Measurements from ENCODE around the gene CPSF6. TPM values are rescaled to one million over a fixed set of nuclear protein-coding genes. Genes with fewer than 3 reads are reported as not detected.
"Not testable (repeated sequence)": the region's sequence is repeated elsewhere in the genome, so short reads cannot be mapped to it uniquely, and the experiment has no call there.

The CPSF6 gene
- total and polyA plus RNA-seq, 4 donors, result 16.8 to 64.3 (median 36.2) TPM

- no peak overlapping the region for H3K27ac ChIP-seq (ENCODE audit: low read depth in 1 of 2, low read length in 2 of 2)
- peaks cover 0 to 3% of the 10 kb centered on the region in 2 donors for H3K4me1 ChIP-seq (ENCODE audit: control insufficient read depth in 1 of 2, insufficient read depth in 2 of 2, low read length in 2 of 2)
- 80 to 81% methylated on average over 3 of the region's 3 CpGs for WGBS, 2 donors
- no peaks in the 10 kb centered on the region for H3K9me3 ChIP-seq (ENCODE audit: control insufficient read depth, low read length)
- no peak for ATAC-seq (ENCODE audit: low FRiP score)
- no peaks in the 10 kb centered on the region for H3K36me3 ChIP-seq (ENCODE audit: control insufficient read depth in 1 of 2, insufficient read depth in 2 of 2, low read length in 1 of 2)
- H3K27me3 ChIP-seq (ENCODE audit: control insufficient read depth in 1 of 2, insufficient read depth in 2 of 2, low read length in 1 of 2), result no peaks in the 10 kb centered on the region
- H3K4me3 ChIP-seq (ENCODE audit: low read length in 2 of 2), result no peak overlapping the region
- intact Hi-C loops (cut with DNase I), result no loop called here
- DNase-seq, result no peak
These were observed 8.1 kb downstream of the CPSF6 start for GRCh38 chr12:69247268-69248018.

GRCh38 chr12:69252033-69252432 is 12.7 kb downstream of the CPSF6 start:
- intact Hi-C loops (cut with DNase I), result loop anchor here in 1 of 2 donors (5.0 kb wide), 1 partner anchor 100 kb away; no protein-coding TSS in a partner anchor
- ATAC-seq (ENCODE audit: low FRiP score), result no peak
- no peak overlapping the region for H3K4me3 ChIP-seq (ENCODE audit: low read length in 2 of 2)
- H3K27ac ChIP-seq (ENCODE audit: low read depth in 1 of 2, low read length in 2 of 2), result no peak overlapping the region
- no peaks in the 10 kb centered on the region for H3K4me1 ChIP-seq (ENCODE audit: control insufficient read depth in 1 of 2, insufficient read depth in 2 of 2, low read length in 2 of 2)
- no peaks in the 10 kb centered on the region for H3K27me3 ChIP-seq (ENCODE audit: control insufficient read depth in 1 of 2, insufficient read depth in 2 of 2, low read length in 1 of 2)
- 25 to 26% methylated on average over 1 of the region's 1 CpG for WGBS, 2 donors
- H3K9me3 ChIP-seq (ENCODE audit: control insufficient read depth, low read length), result no peaks in the 10 kb centered on the region
- peaks cover 0 to 4% of the 10 kb centered on the region in 2 donors for H3K36me3 ChIP-seq (ENCODE audit: control insufficient read depth in 1 of 2, insufficient read depth in 2 of 2, low read length in 1 of 2)
- DNase-seq, result no peak

- intact Hi-C loops (cut with DNase I), result loop anchor here (2.0 to 5.0 kb wide), 2 partner anchors 97 to 102 kb away; no protein-coding TSS in a partner anchor
- Histone ChIP-seq H3K4me1 (ENCODE audit: control insufficient read depth in 1 of 2, insufficient read depth in 2 of 2, low read length in 2 of 2) (no peaks in the 10 kb centered on the region), H3K4me3 (ENCODE audit: low read length in 2 of 2) (no peak overlapping the region), H3K36me3 (ENCODE audit: control insufficient read depth in 1 of 2, insufficient read depth in 2 of 2, low read length in 1 of 2) (peaks cover 4 to 7% of the 10 kb centered on the region in 2 donors), H3K27ac (ENCODE audit: low read depth in 1 of 2, low read length in 2 of 2) (no peak overlapping the region), H3K9me3 (ENCODE audit: control insufficient read depth, low read length) (no peaks in the 10 kb centered on the region), H3K27me3 (ENCODE audit: control insufficient read depth in 1 of 2, insufficient read depth in 2 of 2, low read length in 1 of 2) (no peaks in the 10 kb centered on the region)
- ATAC-seq (ENCODE audit: low FRiP score) (peak; percentile 71), DNase-seq (no peak)
These were observed 14.7 kb downstream of the CPSF6 start for GRCh38 chr12:69254046-69254445.

- H3K4me3 ChIP-seq (ENCODE audit: low read length in 2 of 2), result no peak overlapping the region
- H3K36me3 ChIP-seq (ENCODE audit: control insufficient read depth in 1 of 2, insufficient read depth in 2 of 2, low read length in 1 of 2), result peaks cover 4 to 7% of the 10 kb centered on the region in 2 donors
- H3K27ac ChIP-seq (ENCODE audit: low read depth in 1 of 2, low read length in 2 of 2), result no peak overlapping the region
- DNase-seq, result no peak
- intact Hi-C loops (cut with DNase I), result loop anchor here (2.0 to 5.0 kb wide), 2 partner anchors 98 to 103 kb away; no protein-coding TSS in a partner anchor
- no peak for ATAC-seq (ENCODE audit: low FRiP score)
- 79 to 93% methylated on average over 2 of the region's 2 CpGs for WGBS, 2 donors
- H3K4me1 ChIP-seq (ENCODE audit: control insufficient read depth in 1 of 2, insufficient read depth in 2 of 2, low read length in 2 of 2), result no peaks in the 10 kb centered on the region
- no peaks in the 10 kb centered on the region for H3K27me3 ChIP-seq (ENCODE audit: control insufficient read depth in 1 of 2, insufficient read depth in 2 of 2, low read length in 1 of 2)
- H3K9me3 ChIP-seq (ENCODE audit: control insufficient read depth, low read length), result no peaks in the 10 kb centered on the region
These were observed 15.5 kb downstream of the CPSF6 start for GRCh38 chr12:69254862-69255261.

- ATAC-seq (ENCODE audit: low FRiP score) (no peak), DNase-seq (no peak)
- no peaks in the 10 kb centered on the region for H3K27me3 ChIP-seq (ENCODE audit: control insufficient read depth in 1 of 2, insufficient read depth in 2 of 2, low read length in 1 of 2)
- WGBS, 2 donors, result 92 to 93% methylated on average over 10 of the region's 10 CpGs
- no peak overlapping the region for H3K27ac ChIP-seq (ENCODE audit: low read depth in 1 of 2, low read length in 2 of 2)
- H3K4me3 ChIP-seq (ENCODE audit: low read length in 2 of 2), result no peak overlapping the region
- no peaks in the 10 kb centered on the region for H3K9me3 ChIP-seq (ENCODE audit: control insufficient read depth, low read length)
- H3K36me3 ChIP-seq (ENCODE audit: control insufficient read depth in 1 of 2, insufficient read depth in 2 of 2, low read length in 1 of 2), result peaks cover 4 to 7% of the 10 kb centered on the region in 2 donors
- no peaks in the 10 kb centered on the region for H3K4me1 ChIP-seq (ENCODE audit: control insufficient read depth in 1 of 2, insufficient read depth in 2 of 2, low read length in 2 of 2)
- intact Hi-C loops (cut with DNase I), result no loop called here
These were observed 19.3 kb downstream of the CPSF6 start for GRCh38 chr12:69258655-69259054.

GRCh38 chr12:69262264-69262974 is 23.1 kb downstream of the CPSF6 start:
- Histone ChIP-seq H3K27me3 (ENCODE audit: control insufficient read depth in 1 of 2, insufficient read depth in 2 of 2, low read length in 1 of 2) (no peaks in the 10 kb centered on the region), H3K4me3 (ENCODE audit: low read length in 2 of 2) (no peak overlapping the region), H3K9me3 (ENCODE audit: control insufficient read depth, low read length) (no peaks in the 10 kb centered on the region), H3K36me3 (ENCODE audit: control insufficient read depth in 1 of 2, insufficient read depth in 2 of 2, low read length in 1 of 2) (peaks cover 2 to 4% of the 10 kb centered on the region in 2 donors), H3K27ac (ENCODE audit: low read depth in 1 of 2, low read length in 2 of 2) (no peak overlapping the region), H3K4me1 (ENCODE audit: control insufficient read depth in 1 of 2, insufficient read depth in 2 of 2, low read length in 2 of 2) (no peaks in the 10 kb centered on the region)
- intact Hi-C loops (cut with DNase I), result no loop called here
- ATAC-seq (ENCODE audit: low FRiP score), result no peak
- WGBS, 2 donors, result 93 to 95% methylated on average over 20 of the region's 20 CpGs
- no peak for DNase-seq

- intact Hi-C loops (cut with DNase I), result no loop called here
- WGBS, 2 donors, result 88 to 92% methylated on average over 3 of the region's 3 CpGs
- no peak for ATAC-seq (ENCODE audit: low FRiP score)
These were observed 25.8 kb downstream of the CPSF6 start for GRCh38 chr12:69265205-69265604.

GRCh38 chr12:69265633-69266032 is 26.3 kb downstream of the CPSF6 start:
- ATAC-seq (ENCODE audit: low FRiP score); H3K27me3 ChIP-seq (ENCODE audit: control insufficient read depth in 1 of 2, insufficient read depth in 2 of 2, low read length in 1 of 2); H3K4me1 ChIP-seq (ENCODE audit: control insufficient read depth in 1 of 2, insufficient read depth in 2 of 2, low read length in 2 of 2); H3K4me3 ChIP-seq (ENCODE audit: low read length in 2 of 2); intact Hi-C loops (cut with DNase I); DNase-seq; H3K36me3 ChIP-seq (ENCODE audit: control insufficient read depth in 1 of 2, insufficient read depth in 2 of 2, low read length in 1 of 2); H3K9me3 ChIP-seq (ENCODE audit: control insufficient read depth, low read length); H3K27ac ChIP-seq (ENCODE audit: low read depth in 1 of 2, low read length in 2 of 2): not testable (repeated sequence)
- WGBS, 2 donors, result 87 to 88% methylated on average over 8 of the region's 8 CpGs

More at GRCh38 chr12:69265205-69265604, 25.8 kb downstream of the CPSF6 start:
- Histone ChIP-seq H3K4me3 (ENCODE audit: low read length in 2 of 2) (no peak overlapping the region), H3K27ac (ENCODE audit: low read depth in 1 of 2, low read length in 2 of 2) (no peak overlapping the region), H3K4me1 (ENCODE audit: control insufficient read depth in 1 of 2, insufficient read depth in 2 of 2, low read length in 2 of 2) (no peaks in the 10 kb centered on the region), H3K36me3 (ENCODE audit: control insufficient read depth in 1 of 2, insufficient read depth in 2 of 2, low read length in 1 of 2) (no peaks in the 10 kb centered on the region), H3K9me3 (ENCODE audit: control insufficient read depth, low read length) (no peaks in the 10 kb centered on the region), H3K27me3 (ENCODE audit: control insufficient read depth in 1 of 2, insufficient read depth in 2 of 2, low read length in 1 of 2) (no peaks in the 10 kb centered on the region)
- DNase-seq, result no peak

All from aorta (tissue), 5 donors.